ENCODE measurements around the gene CST3. TPM values are rescaled to one million over a fixed set of nuclear protein-coding genes. Genes with fewer than 3 reads are reported as not detected.

The CST3 gene
- total RNA-seq, 2 experiments from 2014 or later = 0.72 to 1.2 TPM

DNA sequence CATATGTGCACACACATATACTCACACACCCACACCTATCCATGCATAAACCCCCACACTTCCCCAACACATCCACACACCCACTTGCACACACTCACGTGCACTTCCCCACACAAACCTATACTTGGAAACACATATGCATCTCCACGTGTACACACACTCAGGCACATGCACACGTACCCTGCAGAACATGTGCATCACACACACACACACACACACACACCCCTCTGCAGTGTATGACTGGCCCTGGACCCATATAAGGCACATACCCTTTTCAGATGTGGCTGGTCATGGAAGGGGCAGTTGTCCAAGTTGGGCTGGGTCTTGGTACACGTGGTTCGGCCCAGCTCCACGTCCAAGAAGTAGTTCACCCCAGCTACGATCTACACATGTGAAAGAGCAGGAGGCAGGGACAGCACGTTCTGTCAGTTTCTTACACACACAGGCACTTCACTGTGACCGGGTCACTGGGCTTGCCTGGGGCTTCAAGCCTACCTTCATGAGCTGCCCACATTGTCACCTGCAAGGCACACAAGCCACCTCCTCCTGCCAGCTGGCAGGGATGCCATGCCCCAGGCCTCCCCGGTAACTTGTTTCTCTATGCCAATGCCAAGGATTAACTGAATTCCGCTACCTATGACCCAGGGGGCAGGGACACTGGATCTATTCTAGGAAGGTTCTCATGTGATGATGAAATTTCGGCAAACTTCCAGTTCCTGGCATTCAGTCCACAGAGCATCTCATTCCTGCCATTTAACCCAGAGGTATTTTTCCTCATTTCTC lies 2.6 kb downstream of the CST3 start:
- CTCF ChIA-PET = no interaction called here
- Mint-ChIP-seq H3K9me3 (no peaks in the 10 kb centered on the region), H3K36me3 (ENCODE audit: low read depth) (no peaks in the 10 kb centered on the region), H3K27me3 (peaks cover 18% of the 10 kb centered on the region), H3K4me3 (no peak overlapping the region), H3K27ac (no peak overlapping the region), H3K4me1 (ENCODE audit: low read depth) (peaks cover 7% of the 10 kb centered on the region)
- DNase-seq (no peak), ATAC-seq (no peak)
- TF ChIP-seq, protein P1, sequence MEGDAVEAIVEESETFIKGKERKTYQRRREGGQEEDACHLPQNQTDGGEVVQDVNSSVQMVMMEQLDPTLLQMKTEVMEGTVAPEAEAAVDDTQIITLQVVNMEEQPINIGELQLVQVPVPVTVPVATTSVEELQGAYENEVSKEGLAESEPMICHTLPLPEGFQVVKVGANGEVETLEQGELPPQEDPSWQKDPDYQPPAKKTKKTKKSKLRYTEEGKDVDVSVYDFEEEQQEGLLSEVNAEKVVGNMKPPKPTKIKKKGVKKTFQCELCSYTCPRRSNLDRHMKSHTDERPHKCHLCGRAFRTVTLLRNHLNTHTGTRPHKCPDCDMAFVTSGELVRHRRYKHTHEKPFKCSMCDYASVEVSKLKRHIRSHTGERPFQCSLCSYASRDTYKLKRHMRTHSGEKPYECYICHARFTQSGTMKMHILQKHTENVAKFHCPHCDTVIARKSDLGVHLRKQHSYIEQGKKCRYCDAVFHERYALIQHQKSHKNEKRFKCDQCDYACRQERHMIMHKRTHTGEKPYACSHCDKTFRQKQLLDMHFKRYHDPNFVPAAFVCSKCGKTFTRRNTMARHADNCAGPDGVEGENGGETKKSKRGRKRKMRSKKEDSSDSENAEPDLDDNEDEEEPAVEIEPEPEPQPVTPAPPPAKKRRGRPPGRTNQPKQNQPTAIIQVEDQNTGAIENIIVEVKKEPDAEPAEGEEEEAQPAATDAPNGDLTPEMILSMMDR (IDR thresholded peaks at IDR 0.05) = no peak
- intact Hi-C loops (cut with micrococcal nuclease) = no loop called here
- POLR2A ChIA-PET = no interaction called here

DNA sequence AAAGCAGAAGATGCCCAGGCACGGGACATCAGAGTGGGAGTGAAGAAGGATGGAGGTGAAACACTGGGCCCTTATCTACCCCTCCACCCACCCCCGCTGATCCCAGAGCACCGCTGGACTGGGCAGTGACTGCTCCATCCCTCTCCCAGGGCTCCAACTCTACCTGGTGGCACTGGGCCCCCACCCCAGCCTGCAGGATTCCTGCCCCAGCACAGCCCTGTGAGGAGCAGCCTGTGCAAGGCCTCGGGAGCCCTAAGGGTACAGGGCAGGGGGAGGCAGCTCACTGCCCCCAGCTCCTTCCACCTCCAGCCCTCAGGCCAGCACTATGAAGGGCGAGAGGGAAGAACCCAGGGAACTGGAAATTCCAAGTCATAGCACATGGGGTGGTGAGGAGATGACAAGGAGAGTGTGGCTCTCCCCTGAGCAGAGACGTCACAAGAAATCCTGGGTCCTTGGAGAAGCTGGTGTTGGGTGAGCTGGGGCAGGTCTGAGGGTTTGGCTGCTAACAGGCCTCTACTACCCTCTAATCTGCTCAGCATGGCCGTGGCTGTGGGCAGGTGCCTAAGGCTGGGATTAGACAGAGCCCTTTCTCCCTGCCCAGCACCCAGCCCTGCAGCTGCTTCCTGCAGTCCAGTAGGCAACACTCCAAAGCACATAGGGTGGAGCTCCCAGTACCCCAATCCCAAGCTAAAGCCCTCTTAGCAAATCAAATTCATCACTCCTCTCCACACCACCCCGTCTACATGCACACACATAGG lies 3.5 kb downstream of the CST3 start:
- Mint-ChIP-seq H3K27ac (no peak overlapping the region), H3K27me3 (peaks cover 15% of the 10 kb centered on the region), H3K36me3 (ENCODE audit: low read depth) (no peaks in the 10 kb centered on the region), H3K9me3 (no peaks in the 10 kb centered on the region), H3K4me1 (ENCODE audit: low read depth) (peaks cover 7% of the 10 kb centered on the region), H3K4me3 (no peak overlapping the region)
- ATAC-seq (no peak), DNase-seq (no peak)
- POLR2A ChIA-PET = no interaction called here
- intact Hi-C loops (cut with micrococcal nuclease) = no loop called here
- CTCF ChIA-PET = no interaction called here
- TF ChIP-seq, protein P1 (IDR thresholded peaks at IDR 0.05) = no peak

DNA sequence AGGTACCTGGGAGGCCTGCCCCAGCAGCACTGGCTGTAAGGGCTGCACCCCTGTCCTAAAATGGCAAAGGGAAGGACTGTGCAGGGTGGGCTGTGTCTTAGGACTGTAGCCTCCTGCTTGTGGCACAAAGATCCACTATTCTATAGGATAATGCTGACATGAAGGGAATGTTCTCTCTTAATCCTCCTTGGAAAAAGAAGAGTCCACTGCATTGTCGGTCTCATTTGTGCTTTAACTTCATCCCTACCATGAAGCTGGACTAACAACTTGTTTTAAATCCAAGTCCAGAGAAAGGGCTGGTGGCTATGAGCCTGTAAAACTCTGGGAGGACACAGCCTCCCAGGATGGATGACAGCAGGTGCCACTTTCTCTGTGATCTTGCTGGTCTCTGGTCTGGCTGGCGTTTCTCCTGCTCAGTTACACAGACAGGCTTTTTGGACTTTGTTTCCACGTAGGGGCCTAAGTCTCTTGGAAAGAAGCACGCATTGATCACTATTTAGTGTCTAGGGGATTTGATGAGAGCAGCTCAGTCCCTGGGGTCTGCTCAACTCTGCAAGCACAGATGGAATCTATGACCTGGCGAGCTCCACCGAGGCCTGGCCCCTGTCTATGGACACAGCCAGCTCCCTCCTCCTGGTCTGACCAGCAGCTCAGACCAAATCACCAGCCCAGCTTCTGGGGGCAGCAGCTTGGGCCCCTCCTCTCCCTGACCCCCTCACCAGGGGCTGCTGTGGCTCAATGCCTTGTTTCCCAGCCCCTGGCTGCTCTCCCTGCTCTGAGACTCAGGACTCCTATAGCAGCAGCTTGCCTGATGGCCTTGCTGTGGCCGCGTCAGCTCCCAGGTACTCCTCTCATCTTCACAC lies 4.8 kb downstream of the CST3 start:
- peaks cover 7% of the 10 kb centered on the region for H3K4me1 Mint-ChIP-seq (ENCODE audit: low read depth)
- no peaks in the 10 kb centered on the region for H3K36me3 Mint-ChIP-seq (ENCODE audit: low read depth)
- H3K4me3 Mint-ChIP-seq = no peak overlapping the region
- DNase-seq (no peak), ATAC-seq (no peak)
- POLR2A ChIA-PET = no interaction called here
- TF ChIP-seq, protein P1 (IDR thresholded peaks at IDR 0.05) = no peak
- intact Hi-C loops (cut with micrococcal nuclease) = no loop called here
- no peak overlapping the region for H3K27ac Mint-ChIP-seq
- peaks cover 15% of the 10 kb centered on the region for H3K27me3 Mint-ChIP-seq
- H3K9me3 Mint-ChIP-seq = no peaks in the 10 kb centered on the region
- CTCF ChIA-PET = no interaction called here

DNA sequence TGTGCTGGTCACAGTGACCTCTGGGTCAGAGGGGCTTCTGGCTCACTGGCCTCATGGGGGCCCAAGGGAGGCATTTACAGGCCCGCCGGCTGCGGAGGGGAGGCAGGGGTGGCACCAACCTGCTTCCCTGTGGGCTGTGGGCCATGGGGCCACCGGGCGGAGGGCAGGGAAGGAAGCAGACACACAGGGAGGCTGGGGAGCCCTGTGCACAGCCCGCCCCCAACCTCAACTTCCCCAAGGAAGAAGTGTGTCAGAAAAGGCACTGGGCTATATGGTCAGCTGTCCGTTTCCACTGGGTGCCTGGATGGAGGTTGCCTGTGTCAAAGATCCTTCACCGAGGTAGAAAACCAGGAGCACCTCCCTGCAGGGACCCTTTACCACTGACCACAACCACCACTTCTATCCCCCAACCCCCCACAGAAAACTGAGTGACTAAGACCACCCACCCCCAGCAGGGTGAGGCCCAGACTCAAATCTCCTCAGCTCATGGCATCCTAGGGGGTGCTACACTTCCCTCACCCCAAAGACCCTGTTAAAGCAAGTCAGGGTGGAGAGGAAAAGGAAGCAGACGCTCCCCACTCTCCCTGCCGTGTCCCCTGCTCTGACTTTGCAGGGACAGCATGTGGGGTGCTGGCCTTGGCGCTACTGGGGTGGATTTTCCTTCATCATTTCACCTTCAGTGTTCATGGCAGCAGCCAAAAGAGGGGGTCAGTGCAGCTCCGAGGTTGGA lies 5.6 kb downstream of the CST3 start:
- H3K9me3 Mint-ChIP-seq = no peaks in the 10 kb centered on the region
- no peaks in the 10 kb centered on the region for H3K36me3 Mint-ChIP-seq (ENCODE audit: low read depth)
- peaks cover 13% of the 10 kb centered on the region for H3K27me3 Mint-ChIP-seq
- CTCF ChIA-PET = no interaction called here
- peaks cover 6% of the 10 kb centered on the region for H3K4me1 Mint-ChIP-seq (ENCODE audit: low read depth)
- H3K4me3 Mint-ChIP-seq = no peak overlapping the region
- intact Hi-C loops (cut with micrococcal nuclease) = no loop called here
- no peak overlapping the region for H3K27ac Mint-ChIP-seq
- DNase-seq = no peak
- TF ChIP-seq, protein P1 (IDR thresholded peaks at IDR 0.05) = no peak
- POLR2A ChIA-PET = no interaction called here
- ATAC-seq = no peak
